Thoracic aorta (tissue), 2 donors: Measurements from ENCODE around the gene C15orf61. TPM values are rescaled to one million over a fixed set of nuclear protein-coding genes. Genes with fewer than 3 reads are reported as not detected.

Experiments used
- ATAC-seq: fragments of 150-250 bp; one replicate; pipeline ENCODE4 v1.8.0; 2017; ENCODE audit warnings: low read depth; ENCODE audit not compliant: insufficient number of reproducible peaks, low FRiP score
- DNase-seq: peaks from one replicate; pipeline ENCODE4 v3.0.0-alpha.2; 2020; ENCODE audit warnings: low spot score
- H3K27ac ChIP-seq, 2 donors: fragments of 200-600 bp; sonication (generic); 1 replicate in 1 of 2; 2 replicates in 1 of 2; pipeline ENCODE4 v1.5.1; 2016; ENCODE audit warnings: mild to moderate bottlenecking in 2 of 2, moderate library complexity in 2 of 2
- H3K27me3 ChIP-seq: fragments of 200-600 bp; sonication (generic); replicated peaks from 2 replicates; pipeline ENCODE4 v1.6.0; 2016; ENCODE audit warnings: mild to moderate bottlenecking; ENCODE audit not compliant: insufficient read depth
- H3K36me3 ChIP-seq: fragments of 200-600 bp; sonication (generic); one replicate; pipeline ENCODE4 v1.5.1; 2016
- H3K4me1 ChIP-seq, 2 donors: fragments of 200-600 bp; sonication (generic); 1 replicate in 1 of 2; 2 replicates in 1 of 2; pipeline versions ENCODE4 v1.5.1 to v1.6.0; 2016; ENCODE audit warnings: low read depth in 2 of 2, mild to moderate bottlenecking in 1 of 2; ENCODE audit not compliant: control insufficient read depth in 1 of 2
- H3K4me3 ChIP-seq: fragments of 200-600 bp; sonication (generic); 2 replicates; pipeline ENCODE4 v1.5.1; 2016; ENCODE audit warnings: mild to moderate bottlenecking
- H3K9me3 ChIP-seq: fragments of 200-600 bp; sonication (generic); 2 replicates; pipeline ENCODE4 v1.5.1; 2016
- total RNA-seq, 2 donors: library from RNA; depleted of rRNA; stranded (reverse); fragments of >200 nt; gene quantifications; one replicate each; pipeline versions ENCODE4 v1.1.0 to v1.2.3, GENCODE V29; 2016
- TF ChIP-seq, protein P1 (sequence below): fragments of 200-600 bp; sonication (generic); IDR thresholded peaks from one replicate; pipeline ENCODE4 v1.5.1; 2019; ENCODE audit warnings: antibody characterized with exemption

Gene C15orf61
- total RNA-seq, 2 donors from 2014 or later = 1.6 to 4.5 TPM

DNA sequence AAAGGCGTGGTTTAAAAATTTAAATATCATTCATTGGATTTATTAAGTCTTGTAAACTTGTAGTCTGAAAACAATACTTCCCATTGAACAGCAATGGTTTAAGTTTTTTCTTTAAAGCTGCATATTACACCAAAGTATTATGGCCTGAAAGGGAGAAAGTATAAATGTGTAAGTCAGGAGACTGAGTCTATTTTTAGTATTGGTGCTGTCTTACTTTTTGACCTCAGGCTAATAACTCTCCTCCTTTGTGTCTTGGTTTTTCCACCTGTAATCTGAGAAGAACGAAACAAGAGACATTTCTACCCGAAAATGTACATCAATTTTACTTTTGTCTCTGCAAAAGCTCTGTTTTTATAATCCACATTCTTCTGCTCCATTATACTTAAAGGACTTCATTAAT, 7.6 kb downstream of the C15orf61 start:
- DNase-seq (no peak), ATAC-seq (no peak)
- TF ChIP-seq, protein P1, sequence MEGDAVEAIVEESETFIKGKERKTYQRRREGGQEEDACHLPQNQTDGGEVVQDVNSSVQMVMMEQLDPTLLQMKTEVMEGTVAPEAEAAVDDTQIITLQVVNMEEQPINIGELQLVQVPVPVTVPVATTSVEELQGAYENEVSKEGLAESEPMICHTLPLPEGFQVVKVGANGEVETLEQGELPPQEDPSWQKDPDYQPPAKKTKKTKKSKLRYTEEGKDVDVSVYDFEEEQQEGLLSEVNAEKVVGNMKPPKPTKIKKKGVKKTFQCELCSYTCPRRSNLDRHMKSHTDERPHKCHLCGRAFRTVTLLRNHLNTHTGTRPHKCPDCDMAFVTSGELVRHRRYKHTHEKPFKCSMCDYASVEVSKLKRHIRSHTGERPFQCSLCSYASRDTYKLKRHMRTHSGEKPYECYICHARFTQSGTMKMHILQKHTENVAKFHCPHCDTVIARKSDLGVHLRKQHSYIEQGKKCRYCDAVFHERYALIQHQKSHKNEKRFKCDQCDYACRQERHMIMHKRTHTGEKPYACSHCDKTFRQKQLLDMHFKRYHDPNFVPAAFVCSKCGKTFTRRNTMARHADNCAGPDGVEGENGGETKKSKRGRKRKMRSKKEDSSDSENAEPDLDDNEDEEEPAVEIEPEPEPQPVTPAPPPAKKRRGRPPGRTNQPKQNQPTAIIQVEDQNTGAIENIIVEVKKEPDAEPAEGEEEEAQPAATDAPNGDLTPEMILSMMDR = no peak
- no peak overlapping the region for H3K4me3 ChIP-seq
- no peaks in the 10 kb centered on the region for H3K27me3 ChIP-seq
- no peak overlapping the region for H3K27ac ChIP-seq
- H3K4me1 ChIP-seq = peaks cover 6 to 10% of the 10 kb centered on the region in 2 donors
- H3K9me3 ChIP-seq = no peaks in the 10 kb centered on the region
- no peaks in the 10 kb centered on the region for H3K36me3 ChIP-seq

DNA sequence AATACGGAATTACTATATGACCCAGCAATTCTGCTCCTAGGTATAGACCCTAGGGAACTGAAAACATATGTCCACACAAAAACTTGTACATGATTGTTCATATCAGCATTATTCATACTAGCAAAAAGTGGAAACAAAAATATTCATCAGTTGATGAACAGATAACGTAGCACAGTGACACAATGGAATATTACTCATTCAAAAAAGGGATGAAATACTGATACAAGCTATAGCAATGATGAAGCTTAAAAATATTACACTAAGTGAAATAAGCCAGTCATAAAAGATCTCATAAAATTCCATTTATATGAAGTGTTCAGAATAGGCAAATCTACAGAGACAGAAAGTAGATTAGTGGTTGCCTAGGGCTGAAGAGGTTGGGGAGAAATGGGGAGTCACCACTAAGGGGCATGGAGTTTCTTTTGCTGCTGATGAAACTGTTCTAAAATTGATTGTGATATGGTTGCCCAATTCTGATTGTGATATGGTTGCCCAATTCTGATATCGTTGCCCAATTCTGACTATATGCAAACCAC, 10.5 kb downstream of the C15orf61 start:
- H3K36me3 ChIP-seq = no peaks in the 10 kb centered on the region
- H3K27ac ChIP-seq = no peak overlapping the region
- H3K4me1 ChIP-seq = no peaks in the 10 kb centered on the region

DNA sequence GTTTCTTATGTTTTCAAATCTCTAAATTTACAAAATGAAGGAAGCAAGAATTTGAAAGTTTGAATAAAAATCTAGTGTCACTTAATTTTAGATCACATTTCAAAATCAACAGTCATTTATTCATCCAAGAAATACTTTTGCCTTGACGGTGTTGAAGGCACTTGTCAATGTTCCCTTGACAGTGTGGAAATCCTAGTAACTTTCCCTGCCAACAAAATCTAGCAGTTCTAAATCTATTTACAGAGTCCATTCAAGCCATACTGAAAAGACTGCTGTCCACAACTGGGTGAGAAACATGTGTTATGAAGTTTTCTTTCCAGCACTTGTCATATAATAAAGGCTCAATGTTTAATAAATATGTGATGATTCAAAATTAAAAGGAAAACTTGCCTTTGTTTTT, 12.9 kb downstream of the C15orf61 start:
- no peaks in the 10 kb centered on the region for H3K36me3 ChIP-seq
- H3K27ac ChIP-seq = no peak overlapping the region
- H3K27me3 ChIP-seq = no peaks in the 10 kb centered on the region
- ATAC-seq (no peak), DNase-seq (no peak)
- TF ChIP-seq, protein P1 = no peak
- no peaks in the 10 kb centered on the region for H3K4me1 ChIP-seq
- no peaks in the 10 kb centered on the region for H3K9me3 ChIP-seq
- no peak overlapping the region for H3K4me3 ChIP-seq

More for the DNA sequence above, 10.5 kb downstream of the C15orf61 start:
- H3K9me3 ChIP-seq = no peaks in the 10 kb centered on the region
- no peak overlapping the region for H3K4me3 ChIP-seq
- TF ChIP-seq, protein P1 = no peak
- no peaks in the 10 kb centered on the region for H3K27me3 ChIP-seq
- no peak for DNase-seq
- no peak for ATAC-seq

DNA sequence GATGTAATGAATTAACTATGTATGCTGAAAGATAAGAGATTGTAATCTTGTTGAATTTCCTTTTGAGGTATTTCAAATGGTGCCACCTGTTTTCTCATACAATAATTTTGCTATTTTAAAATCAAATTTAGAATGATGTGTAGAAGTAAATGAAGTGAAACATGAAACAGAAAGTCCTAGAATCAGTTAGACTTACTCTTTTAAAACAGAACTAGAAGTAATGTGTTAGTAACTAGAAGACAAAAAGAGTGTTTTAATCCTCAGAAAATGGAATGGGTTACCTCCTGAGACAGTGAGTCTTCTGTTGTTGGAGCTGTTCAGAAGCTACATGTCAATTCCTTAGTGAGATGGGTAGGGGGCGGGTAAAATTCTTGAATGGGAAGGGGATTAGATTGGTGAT, 13.4 kb downstream of the C15orf61 start:
- TF ChIP-seq, protein P1 = no peak
- ATAC-seq (no peak), DNase-seq (no peak)
- Histone ChIP-seq H3K27ac (no peak overlapping the region), H3K9me3 (no peaks in the 10 kb centered on the region), H3K4me1 (no peaks in the 10 kb centered on the region), H3K4me3 (no peak overlapping the region), H3K27me3 (no peaks in the 10 kb centered on the region), H3K36me3 (no peaks in the 10 kb centered on the region)

DNA sequence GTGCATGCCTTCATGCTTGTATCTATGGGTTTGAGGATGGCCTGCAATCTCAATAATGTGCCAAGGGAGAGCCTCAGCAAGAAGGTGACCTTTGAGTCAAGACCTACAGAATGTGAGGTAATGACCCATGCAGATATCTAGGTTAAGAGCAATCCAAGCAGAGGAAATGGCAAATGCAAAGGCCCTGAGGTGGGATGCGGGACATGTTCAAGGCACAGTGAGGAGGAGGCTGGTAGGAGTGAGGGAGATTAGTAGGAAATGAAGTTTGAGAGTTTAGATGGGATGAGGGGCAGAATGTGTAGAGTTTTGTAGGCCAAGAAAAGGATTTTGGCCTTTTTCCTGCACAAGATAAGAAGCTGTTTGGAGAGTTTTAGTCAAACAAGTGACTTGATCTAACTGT, 16.8 kb downstream of the C15orf61 start:
- Histone ChIP-seq H3K36me3 (no peaks in the 10 kb centered on the region), H3K9me3 (no peaks in the 10 kb centered on the region), H3K27me3 (no peaks in the 10 kb centered on the region), H3K27ac (no peak overlapping the region), H3K4me1 (peaks cover 0 to 8% of the 10 kb centered on the region in 2 donors), H3K4me3 (no peak overlapping the region)
- ATAC-seq = no peak
- DNase-seq = no peak
- TF ChIP-seq, protein P1 = no peak
